ENCODE measurements around the gene CCDC27. TPM values are rescaled to one million over a fixed set of nuclear protein-coding genes. Genes with fewer than 3 reads are reported as not detected.

CCDC27 gene
- polyA plus RNA-seq, 3 donors = 0.31 to 0.59 (median 0.32) TPM

- no peak for DNase-seq (ENCODE audit: extremely low read depth in 1 of 11, low read depth in 9 of 11, low spot score in 4 of 11)
These were observed 35.9 kb upstream of the CCDC27 start for GRCh38 chr1:3716351-3716750.

GRCh38 chr1:3717041-3717714 is 35.1 kb upstream of the CCDC27 start:
- no peak for DNase-seq (ENCODE audit: extremely low read depth in 1 of 11, low read depth in 9 of 11, low spot score in 4 of 11)

GRCh38 chr1:3717715-3718601 is 34.3 kb upstream of the CCDC27 start:
- peak in 4 of 11 donors; percentile 34 to 48 (median 41) for DNase-seq (ENCODE audit: extremely low read depth in 1 of 11, low read depth in 9 of 11, low spot score in 4 of 11)

GRCh38 chr1:3718764-3719163 is 33.5 kb upstream of the CCDC27 start:
- no peak for DNase-seq (ENCODE audit: extremely low read depth in 1 of 11, low read depth in 9 of 11, low spot score in 4 of 11)

GRCh38 chr1:3721955-3722465 is 30.2 kb upstream of the CCDC27 start:
- DNase-seq (ENCODE audit: extremely low read depth in 1 of 11, low read depth in 9 of 11, low spot score in 4 of 11) = no peak

GRCh38 chr1:3722846-3723245 is 29.4 kb upstream of the CCDC27 start:
- no peak for DNase-seq (ENCODE audit: extremely low read depth in 1 of 11, low read depth in 9 of 11, low spot score in 4 of 11)

GRCh38 chr1:3724416-3725030 is 27.7 kb upstream of the CCDC27 start:
- peak in 8 of 11 donors; percentile 42 to 61 (median 51) for DNase-seq (ENCODE audit: extremely low read depth in 1 of 11, low read depth in 9 of 11, low spot score in 4 of 11)

- no peak for DNase-seq (ENCODE audit: extremely low read depth in 1 of 11, low read depth in 9 of 11, low spot score in 4 of 11)
These were observed 26.9 kb upstream of the CCDC27 start for GRCh38 chr1:3725366-3725765.

- DNase-seq (ENCODE audit: extremely low read depth in 1 of 11, low read depth in 9 of 11, low spot score in 4 of 11) = no peak
These were observed 25.0 kb upstream of the CCDC27 start for GRCh38 chr1:3727042-3727824.

GRCh38 chr1:3727825-3728776 is 24.1 kb upstream of the CCDC27 start:
- DNase-seq (ENCODE audit: extremely low read depth in 1 of 11, low read depth in 9 of 11, low spot score in 4 of 11) = no peak

GRCh38 chr1:3729594-3730542 is 22.4 kb upstream of the CCDC27 start:
- no peak for DNase-seq (ENCODE audit: extremely low read depth in 1 of 11, low read depth in 9 of 11, low spot score in 4 of 11)

- DNase-seq (ENCODE audit: extremely low read depth in 1 of 11, low read depth in 9 of 11, low spot score in 4 of 11) = no peak
These were observed 21.6 kb upstream of the CCDC27 start for GRCh38 chr1:3730543-3731247.

GRCh38 chr1:3731583-3732433 is 20.4 kb upstream of the CCDC27 start:
- DNase-seq (ENCODE audit: extremely low read depth in 1 of 11, low read depth in 9 of 11, low spot score in 4 of 11) = no peak

GRCh38 chr1:3732434-3733093 is 19.7 kb upstream of the CCDC27 start:
- DNase-seq (ENCODE audit: extremely low read depth in 1 of 11, low read depth in 9 of 11, low spot score in 4 of 11) = no peak

Measured in renal cortex interstitium (tissue), 11 donors.